HEK293T (cell line): ENCODE measurements around the gene ESPN.

Source experiments
- CTCF ChIA-PET: fragments of 350-600 bp; formaldehyde crosslinking; extraction: SDS; loops from one replicate; lab custom pipeline; 2021; ENCODE audit warnings: antibody characterized with exemption, inconsistent platforms; lab: Yijun Ruan, JAX
- POLR2A ChIA-PET: fragments of 350-600 bp; formaldehyde crosslinking; extraction: SDS; loops from one replicate; lab custom pipeline; 2020; ENCODE audit warnings: antibody characterized with exemption, inconsistent platforms; lab: Yijun Ruan, JAX
- DNase-seq: peaks from one replicate; pipeline ENCODE4 v3.0.0; 2012; ENCODE audit warnings: mixed read lengths; ENCODE audit errors: extremely low spot score
- ARNT ChIP-seq: fragments of 450-650 bp; IDR thresholded peaks from 2 replicates; pipeline ENCODE4 v1.6.1; 2017; ENCODE audit warnings: mild to moderate bottlenecking
- BHLHE40 ChIP-seq: fragments of 450-650 bp; IDR thresholded peaks from 2 replicates; pipeline ENCODE4 v1.6.1; 2016; ENCODE audit warnings: mild to moderate bottlenecking, moderate library complexity, borderline replicate concordance
- CTBP1 ChIP-seq: fragments of 450-650 bp; IDR thresholded peaks from 2 replicates; pipeline ENCODE4 v1.6.1; 2016; ENCODE audit warnings: borderline replicate concordance
- ELF4 ChIP-seq: fragments of 450-650 bp; IDR thresholded peaks from 2 replicates; pipeline ENCODE4 v1.6.1; 2017; ENCODE audit warnings: antibody characterized with exemption
- FOXA1 ChIP-seq: fragments of 450-650 bp; IDR thresholded peaks from 2 replicates; pipeline ENCODE4 v1.6.1; 2016; ENCODE audit warnings: mild to moderate bottlenecking
- FOXK2 ChIP-seq: fragments of 450-650 bp; IDR thresholded peaks from 2 replicates; pipeline ENCODE4 v1.6.1; 2016; ENCODE audit warnings: mild to moderate bottlenecking
- FOXM1 ChIP-seq: fragments of 450-650 bp; IDR thresholded peaks from 2 replicates; pipeline ENCODE4 v1.6.1; 2017; ENCODE audit warnings: mild to moderate bottlenecking, borderline replicate concordance
- HDGF ChIP-seq: fragments of 450-650 bp; IDR thresholded peaks from 2 replicates; pipeline ENCODE4 v1.6.1; 2017; ENCODE audit warnings: antibody characterized with exemption, borderline replicate concordance
- L3MBTL2 ChIP-seq: fragments of 450-650 bp; conservative IDR thresholded peaks from 2 replicates; pipeline ENCODE4 v1.6.1; 2016; ENCODE audit warnings: mild to moderate bottlenecking
- LEF1 ChIP-seq: fragments of 450-650 bp; IDR thresholded peaks from 2 replicates; pipeline ENCODE4 v1.6.1; 2017; ENCODE audit warnings: mild to moderate bottlenecking, borderline replicate concordance
- NFRKB ChIP-seq: fragments of 450-650 bp; IDR thresholded peaks from 2 replicates; pipeline ENCODE4 v1.6.1; 2016; ENCODE audit warnings: mild to moderate bottlenecking, moderate library complexity
- PKNOX1 ChIP-seq: fragments of 450-650 bp; IDR thresholded peaks from 2 replicates; pipeline ENCODE4 v1.6.1; 2016
- SP1 ChIP-seq: fragments of 450-650 bp; IDR thresholded peaks from 2 replicates; pipeline ENCODE4 v1.6.1; 2017
- SUZ12 ChIP-seq: fragments of 450-650 bp; IDR thresholded peaks from 2 replicates; pipeline ENCODE4 v1.6.1; 2016; ENCODE audit warnings: mild to moderate bottlenecking
- TARDBP ChIP-seq: fragments of 450-650 bp; IDR thresholded peaks from 2 replicates; pipeline ENCODE4 v1.6.1; 2016
- ZNF384 ChIP-seq: fragments of 450-650 bp; IDR thresholded peaks from 2 replicates; pipeline ENCODE4 v1.6.1; 2016

Gene ESPN

GRCh38 chr1:6466023-6466422 lies 41.4 kb downstream of the ESPN start, which contains the start of gene TNFRSF25:
TSS of gene TNFRSF25 (minus strand) at chr1:6466173. CDS start at chr1:6466107, 66 bp downstream.
- ChIA-PET CTCF (interaction anchor here (1.6 kb wide), 1 partner anchor 10 kb away, joined by 5 read pairs; no protein-coding TSS in a partner anchor), POLR2A (no interaction called here)
- TF ChIP-seq SUZ12 (no peak), ZNF384 (no peak), TARDBP (no peak), ELF4 (no peak), LEF1 (no peak), FOXM1 (no peak), SP1 (no peak), PKNOX1 (no peak), NFRKB (no peak), CTBP1 (no peak), FOXA1 (no peak), FOXK2 (no peak), BHLHE40 (no peak), ARNT (no peak), L3MBTL2 (no peak), HDGF (no peak)
- DNase-seq = no peak

- TF ChIP-seq ELF4 (no peak), BHLHE40 (no peak), NFRKB (no peak), FOXA1 (no peak), L3MBTL2 (no peak), ZNF384 (no peak), HDGF (no peak), ARNT (no peak), LEF1 (no peak), SUZ12 (no peak), SP1 (no peak), TARDBP (no peak), FOXK2 (no peak), FOXM1 (no peak), PKNOX1 (no peak), CTBP1 (no peak)
- DNase-seq = no peak
- ChIA-PET POLR2A (no interaction called here), CTCF (interaction anchor here (0.8 to 1.6 kb wide), 2 partner anchors 9 to 13 kb away, joined by 5 read pairs; no protein-coding TSS in a partner anchor)
These were observed 42.2 kb downstream of the ESPN start for GRCh38 chr1:6466751-6467150.

GRCh38 chr1:6467224-6467623 lies 42.6 kb downstream of the ESPN start:
- DNase-seq = no peak
- CTCF ChIA-PET = interaction anchor here (0.8 to 1.6 kb wide), 2 partner anchors 9 to 13 kb away, joined by 5 read pairs; no protein-coding TSS in a partner anchor
- POLR2A ChIA-PET = no interaction called here
- no peak for TF ChIP-seq FOXA1
- TF ChIP-seq BHLHE40 = no peak
- TF ChIP-seq SUZ12 = no peak
- no peak for TF ChIP-seq CTBP1
- no peak for TF ChIP-seq SP1
- TF ChIP-seq FOXK2 = no peak
- no peak for TF ChIP-seq TARDBP
- TF ChIP-seq ELF4 = no peak
- TF ChIP-seq L3MBTL2 = no peak

- no peak for TF ChIP-seq BHLHE40
- no peak for TF ChIP-seq FOXK2
- TF ChIP-seq ZNF384 = no peak
- TF ChIP-seq HDGF = no peak
- TF ChIP-seq L3MBTL2 = no peak
- no peak for TF ChIP-seq SP1
- TF ChIP-seq SUZ12 = no peak
- TF ChIP-seq FOXA1 = no peak
- no peak for TF ChIP-seq NFRKB
- TF ChIP-seq FOXM1 = no peak
- POLR2A ChIA-PET = no interaction called here
- CTCF ChIA-PET = interaction anchor here (1.6 kb wide), 1 partner anchor 8 kb away, joined by 5 read pairs; no protein-coding TSS in a partner anchor
- no peak for DNase-seq
These were observed 43.4 kb downstream of the ESPN start for GRCh38 chr1:6467744-6468688.

GRCh38 chr1:6468729-6469461 lies 44.3 kb downstream of the ESPN start:
- CTCF ChIA-PET = no interaction called here
- no peak for DNase-seq
- TF ChIP-seq ZNF384 (no peak), FOXA1 (no peak), FOXM1 (no peak), HDGF (no peak), SP1 (no peak), NFRKB (no peak), BHLHE40 (no peak), FOXK2 (no peak), ELF4 (no peak), L3MBTL2 (no peak), PKNOX1 (no peak), SUZ12 (no peak), TARDBP (no peak), CTBP1 (no peak), LEF1 (no peak)
- POLR2A ChIA-PET = no interaction called here
